ENCODE data around the gene STIM2.

The STIM2 gene

GRCh38 chr4:26978387-26979053 lies 117.9 kb downstream of the STIM2 start:
- no peak overlapping the region for H3K4me3 ChIP-seq (ENCODE audit: low read depth, low read length)
- no peaks in the 10 kb centered on the region for H3K27me3 ChIP-seq (ENCODE audit: control insufficient read depth, insufficient read depth, low read length)
- no peak overlapping the region for H3K9ac ChIP-seq (ENCODE audit: low read depth, low read length)
- H3K36me3 ChIP-seq (ENCODE audit: control insufficient read depth, insufficient read depth, low read length): no peaks in the 10 kb centered on the region
- H3K9me3 ChIP-seq (ENCODE audit: control insufficient read depth, insufficient read depth, low read length): no peaks in the 10 kb centered on the region
- H3K27ac ChIP-seq (ENCODE audit: low read depth, low read length): no peak overlapping the region
- no peaks in the 10 kb centered on the region for H3K4me1 ChIP-seq (ENCODE audit: control insufficient read depth, insufficient read depth, low read length)

- no peak overlapping the region for H3K27ac ChIP-seq (ENCODE audit: low read depth, low read length)
- H3K4me1 ChIP-seq (ENCODE audit: control insufficient read depth, insufficient read depth, low read length): no peaks in the 10 kb centered on the region
- H3K9me3 ChIP-seq (ENCODE audit: control insufficient read depth, insufficient read depth, low read length): no peaks in the 10 kb centered on the region
Observed at GRCh38 chr4:26984896-26985295, 124.3 kb downstream of the STIM2 start.

GRCh38 chr4:26985873-26986272 lies 125.2 kb downstream of the STIM2 start:
- Histone ChIP-seq H3K9me3 (ENCODE audit: control insufficient read depth, insufficient read depth, low read length) (no peaks in the 10 kb centered on the region), H3K9ac (ENCODE audit: low read depth, low read length) (no peak overlapping the region), H3K27ac (ENCODE audit: low read depth, low read length) (no peak overlapping the region), H3K27me3 (ENCODE audit: control insufficient read depth, insufficient read depth, low read length) (no peaks in the 10 kb centered on the region), H3K4me3 (ENCODE audit: low read depth, low read length) (no peak overlapping the region), H3K36me3 (ENCODE audit: control insufficient read depth, insufficient read depth, low read length) (no peaks in the 10 kb centered on the region), H3K4me1 (ENCODE audit: control insufficient read depth, insufficient read depth, low read length) (no peaks in the 10 kb centered on the region)

More at GRCh38 chr4:26984896-26985295, 124.3 kb downstream of the STIM2 start:
- Histone ChIP-seq H3K4me3 (ENCODE audit: low read depth, low read length) (no peak overlapping the region), H3K36me3 (ENCODE audit: control insufficient read depth, insufficient read depth, low read length) (no peaks in the 10 kb centered on the region), H3K9ac (ENCODE audit: low read depth, low read length) (no peak overlapping the region), H3K27me3 (ENCODE audit: control insufficient read depth, insufficient read depth, low read length) (no peaks in the 10 kb centered on the region)

- H3K27me3 ChIP-seq (ENCODE audit: control insufficient read depth, insufficient read depth, low read length): no peaks in the 10 kb centered on the region
- no peaks in the 10 kb centered on the region for H3K4me1 ChIP-seq (ENCODE audit: control insufficient read depth, insufficient read depth, low read length)
- H3K27ac ChIP-seq (ENCODE audit: low read depth, low read length): no peak overlapping the region
- no peak overlapping the region for H3K4me3 ChIP-seq (ENCODE audit: low read depth, low read length)
- no peaks in the 10 kb centered on the region for H3K9me3 ChIP-seq (ENCODE audit: control insufficient read depth, insufficient read depth, low read length)
- H3K36me3 ChIP-seq (ENCODE audit: control insufficient read depth, insufficient read depth, low read length): no peaks in the 10 kb centered on the region
- no peak overlapping the region for H3K9ac ChIP-seq (ENCODE audit: low read depth, low read length)
Observed at GRCh38 chr4:26987191-26987590, 126.5 kb downstream of the STIM2 start.

- Histone ChIP-seq H3K27ac (ENCODE audit: low read depth, low read length) (no peak overlapping the region), H3K36me3 (ENCODE audit: control insufficient read depth, insufficient read depth, low read length) (no peaks in the 10 kb centered on the region), H3K27me3 (ENCODE audit: control insufficient read depth, insufficient read depth, low read length) (no peaks in the 10 kb centered on the region), H3K9ac (ENCODE audit: low read depth, low read length) (no peak overlapping the region), H3K4me3 (ENCODE audit: low read depth, low read length) (no peak overlapping the region), H3K4me1 (ENCODE audit: control insufficient read depth, insufficient read depth, low read length) (peaks cover 19% of the 10 kb centered on the region), H3K9me3 (ENCODE audit: control insufficient read depth, insufficient read depth, low read length) (no peaks in the 10 kb centered on the region)
Observed at GRCh38 chr4:26991057-26991456, 130.4 kb downstream of the STIM2 start.

GRCh38 chr4:26992657-26993361 lies 132.2 kb downstream of the STIM2 start:
- H3K9ac ChIP-seq (ENCODE audit: low read depth, low read length): no peak overlapping the region
- H3K36me3 ChIP-seq (ENCODE audit: control insufficient read depth, insufficient read depth, low read length): no peaks in the 10 kb centered on the region
- peaks cover 19% of the 10 kb centered on the region for H3K4me1 ChIP-seq (ENCODE audit: control insufficient read depth, insufficient read depth, low read length)
- H3K27ac ChIP-seq (ENCODE audit: low read depth, low read length): no peak overlapping the region
- H3K9me3 ChIP-seq (ENCODE audit: control insufficient read depth, insufficient read depth, low read length): no peaks in the 10 kb centered on the region
- no peak overlapping the region for H3K4me3 ChIP-seq (ENCODE audit: low read depth, low read length)
- no peaks in the 10 kb centered on the region for H3K27me3 ChIP-seq (ENCODE audit: control insufficient read depth, insufficient read depth, low read length)

GRCh38 chr4:26993539-26993938 lies 132.9 kb downstream of the STIM2 start:
- Histone ChIP-seq H3K4me1 (ENCODE audit: control insufficient read depth, insufficient read depth, low read length) (peaks cover 19% of the 10 kb centered on the region), H3K27ac (ENCODE audit: low read depth, low read length) (no peak overlapping the region), H3K4me3 (ENCODE audit: low read depth, low read length) (no peak overlapping the region), H3K9me3 (ENCODE audit: control insufficient read depth, insufficient read depth, low read length) (no peaks in the 10 kb centered on the region), H3K36me3 (ENCODE audit: control insufficient read depth, insufficient read depth, low read length) (no peaks in the 10 kb centered on the region), H3K9ac (ENCODE audit: low read depth, low read length) (no peak overlapping the region), H3K27me3 (ENCODE audit: control insufficient read depth, insufficient read depth, low read length) (no peaks in the 10 kb centered on the region)

GRCh38 chr4:26993967-26994366 lies 133.3 kb downstream of the STIM2 start:
- Histone ChIP-seq H3K4me3 (ENCODE audit: low read depth, low read length) (no peak overlapping the region), H3K4me1 (ENCODE audit: control insufficient read depth, insufficient read depth, low read length) (peaks cover 19% of the 10 kb centered on the region), H3K36me3 (ENCODE audit: control insufficient read depth, insufficient read depth, low read length) (no peaks in the 10 kb centered on the region), H3K9me3 (ENCODE audit: control insufficient read depth, insufficient read depth, low read length) (no peaks in the 10 kb centered on the region), H3K27me3 (ENCODE audit: control insufficient read depth, insufficient read depth, low read length) (no peaks in the 10 kb centered on the region), H3K9ac (ENCODE audit: low read depth, low read length) (no peak overlapping the region), H3K27ac (ENCODE audit: low read depth, low read length) (no peak overlapping the region)

- no peaks in the 10 kb centered on the region for H3K36me3 ChIP-seq (ENCODE audit: control insufficient read depth, insufficient read depth, low read length)
- H3K27ac ChIP-seq (ENCODE audit: low read depth, low read length): no peak overlapping the region
- no peaks in the 10 kb centered on the region for H3K9me3 ChIP-seq (ENCODE audit: control insufficient read depth, insufficient read depth, low read length)
- no peak overlapping the region for H3K9ac ChIP-seq (ENCODE audit: low read depth, low read length)
- no peaks in the 10 kb centered on the region for H3K27me3 ChIP-seq (ENCODE audit: control insufficient read depth, insufficient read depth, low read length)
- H3K4me3 ChIP-seq (ENCODE audit: low read depth, low read length): no peak overlapping the region
- peaks cover 19% of the 10 kb centered on the region for H3K4me1 ChIP-seq (ENCODE audit: control insufficient read depth, insufficient read depth, low read length)
Observed at GRCh38 chr4:26995316-26995715, 134.7 kb downstream of the STIM2 start.

- H3K36me3 ChIP-seq (ENCODE audit: control insufficient read depth, insufficient read depth, low read length): no peaks in the 10 kb centered on the region
- H3K27me3 ChIP-seq (ENCODE audit: control insufficient read depth, insufficient read depth, low read length): no peaks in the 10 kb centered on the region
- H3K4me3 ChIP-seq (ENCODE audit: low read depth, low read length): no peak overlapping the region
- no peak overlapping the region for H3K9ac ChIP-seq (ENCODE audit: low read depth, low read length)
- peaks cover 19% of the 10 kb centered on the region for H3K4me1 ChIP-seq (ENCODE audit: control insufficient read depth, insufficient read depth, low read length)
- H3K9me3 ChIP-seq (ENCODE audit: control insufficient read depth, insufficient read depth, low read length): no peaks in the 10 kb centered on the region
- H3K27ac ChIP-seq (ENCODE audit: low read depth, low read length): no peak overlapping the region
Observed at GRCh38 chr4:26996745-26997144, 136.1 kb downstream of the STIM2 start.

GRCh38 chr4:26999689-27000088 lies 139.0 kb downstream of the STIM2 start:
- no peaks in the 10 kb centered on the region for H3K27me3 ChIP-seq (ENCODE audit: control insufficient read depth, insufficient read depth, low read length)
- peaks cover 22% of the 10 kb centered on the region for H3K4me1 ChIP-seq (ENCODE audit: control insufficient read depth, insufficient read depth, low read length)
- no peak overlapping the region for H3K27ac ChIP-seq (ENCODE audit: low read depth, low read length)
- H3K36me3 ChIP-seq (ENCODE audit: control insufficient read depth, insufficient read depth, low read length): no peaks in the 10 kb centered on the region
- no peak overlapping the region for H3K4me3 ChIP-seq (ENCODE audit: low read depth, low read length)
- no peak overlapping the region for H3K9ac ChIP-seq (ENCODE audit: low read depth, low read length)
- H3K9me3 ChIP-seq (ENCODE audit: control insufficient read depth, insufficient read depth, low read length): no peaks in the 10 kb centered on the region

Measured in HUES48 (cell line).